Motor neuron (in vitro differentiated cells): ENCODE measurements around the gene PRKACA. TPM values are rescaled to one million over a fixed set of nuclear protein-coding genes. Genes with fewer than 3 reads are reported as not detected.

Experiments
- ATAC-seq, 8 experiments: fragments of 200-7000 bp; cut with Tn5 transposase; replicated peaks in 6 of 8; 2 replicates each; pipeline ENCODE4 v1.8.0; 2021; ENCODE audit warnings: mild to moderate bottlenecking in 8 of 8, moderate library complexity in 8 of 8
- H3K27ac ChIP-seq, 2 donors: fragments of 250-450 bp; sonication (Bioruptor Pico); 2 replicates each; pipeline ENCODE4 v1.9.0; 2021; ENCODE audit warnings: antibody characterized with exemption in 2 of 2, mild to moderate bottlenecking in 2 of 2, moderate library complexity in 1 of 2
- H3K4me1 ChIP-seq, 2 donors: fragments of 250-450 bp; sonication (Bioruptor Pico); replicated peaks in 1 of 2; 2 replicates each; pipeline ENCODE4 v1.6.1; 2021; ENCODE audit warnings: antibody characterized with exemption in 2 of 2, mild to moderate bottlenecking in 2 of 2, moderate library complexity in 1 of 2
- H3K4me3 ChIP-seq, 5 donors: fragments of 250-450 bp; sonication (Bioruptor Pico); 2 replicates each; pipeline ENCODE4 v1.9.0; 2021; ENCODE audit warnings: antibody characterized with exemption in 5 of 5, mild to moderate bottlenecking in 5 of 5, moderate library complexity in 4 of 5
- WGBS, 10 experiments: fragments of 450-650 bp; shearing (Covaris generic); methylation state at CpG; one replicate each; pipeline ENCODE4 v1.0.0; 2022; 5-methylcytosine and 5-hydroxymethylcytosine counted together
- in situ Hi-C, 9 experiments: fragments of 400-800 bp; cut with MboI; loops; one replicate each; pipeline ENCODE4 v1.15.0; 2021; ENCODE audit warnings: low sequenced_read_pairs in 9 of 9, low pct_unique_long_range_greater_than_20kb in 2 of 9; ENCODE audit not compliant: unreplicated experiment in 9 of 9
- total RNA-seq, 8 experiments: library from RNA; unstranded; fragments of 300-600 nt; gene quantifications; 2 replicates each; pipeline versions ENCODE4 v1.2.3 to v1.2.4, GENCODE V29; 2022

The PRKACA gene
- total RNA-seq, 8 experiments from 2014 or later, result 15.9 to 51.5 (median 31.9) TPM

- no peak for ATAC-seq
- in situ Hi-C loops, result loop anchor here in 6 of 9 experiments (25.0 kb wide), 2 partner anchors 175 to 475 kb away; partner anchors contain the start of gene NANOS3 (in 6 of the 6)
- H3K4me1 ChIP-seq, result peaks cover 4% of the 10 kb centered on the region in 2 donors
- WGBS, 10 experiments, result 60 to 91% (median 74%) methylated on average over 1 to 8 of the region's 19 CpGs; no CpG with 5 or more reads in 5 of the 10 experiments
- no peak within 1 kb of the TSS for H3K4me3 ChIP-seq
- no peak within 1 kb of the TSS for H3K27ac ChIP-seq
Measured at GRCh38 chr19:14061751-14062557, 55.6 kb downstream of the PRKACA start, which contains the start of gene PALM3. Gene PALM3 (minus strand): TSS chr19:14062076. CDS start chr19:14061980, 96 bp downstream.

GRCh38 chr19:14061081-14061749 lies 56.3 kb downstream of the PRKACA start:
- WGBS, 10 experiments, result 0 to 100% (median 74%) methylated on average over 1 to 5 of the region's 9 CpGs; no CpG with 5 or more reads in 5 of the 10 experiments
- peaks cover 4% of the 10 kb centered on the region in 2 donors for H3K4me1 ChIP-seq
- no peak for ATAC-seq
- in situ Hi-C loops, result loop anchor here in 6 of 9 experiments (25.0 kb wide), 2 partner anchors 174 to 474 kb away; partner anchors contain the start of gene NANOS3 (in 6 of the 6)
- no peak overlapping the region for H3K4me3 ChIP-seq
- H3K27ac ChIP-seq, result no peak overlapping the region

GRCh38 chr19:14059652-14060155 lies 57.9 kb downstream of the PRKACA start:
- Histone ChIP-seq H3K4me1 (peaks cover 4% of the 10 kb centered on the region in 2 donors), H3K4me3 (no peak overlapping the region), H3K27ac (no peak overlapping the region)
- 34 to 89% (median 56%) methylated on average over 3 to 5 of the region's 8 CpGs; no CpG with 5 or more reads in 4 of the 10 experiments for WGBS, 10 experiments
- in situ Hi-C loops, result loop anchor here in 6 of 9 experiments (25.0 kb wide), 2 partner anchors 172 to 472 kb away; partner anchors contain the start of gene NANOS3 (in 6 of the 6)
- no peak for ATAC-seq

GRCh38 chr19:14059093-14059480 lies 58.5 kb downstream of the PRKACA start:
- WGBS, 10 experiments, result 35 to 100% (median 52%) methylated on average over 1 to 7 of the region's 15 CpGs; no CpG with 5 or more reads in 7 of the 10 experiments
- Histone ChIP-seq H3K4me1 (peaks cover 4% of the 10 kb centered on the region in 2 donors), H3K27ac (no peak overlapping the region), H3K4me3 (no peak overlapping the region)
- ATAC-seq, result no peak
- in situ Hi-C loops, result loop anchor here in 6 of 9 experiments (25.0 kb wide), 2 partner anchors 172 to 472 kb away; partner anchors contain the start of gene NANOS3 (in 6 of the 6)

- in situ Hi-C loops, result loop anchor here in 6 of 9 experiments (25.0 kb wide), 2 partner anchors 171 to 471 kb away; partner anchors contain the start of gene NANOS3 (in 6 of the 6)
- Histone ChIP-seq H3K27ac (no peak overlapping the region), H3K4me3 (peak overlapping the region; percentile 24 to 51 (median 34)), H3K4me1 (peaks cover 4% of the 10 kb centered on the region in 2 donors)
- peak in 4 of 8 experiments; percentile 7 to 51 (median 36) for ATAC-seq
- 19 to 60% (median 25%) methylated on average over 1 to 8 of the region's 17 CpGs; no CpG with 5 or more reads in 4 of the 10 experiments for WGBS, 10 experiments
Measured at GRCh38 chr19:14058182-14059092, 59.1 kb downstream of the PRKACA start.

GRCh38 chr19:14056741-14057356 lies 60.7 kb downstream of the PRKACA start:
- in situ Hi-C loops, result loop anchor here in 6 of 9 experiments (25.0 kb wide), 2 partner anchors 170 to 470 kb away; partner anchors contain the start of gene NANOS3 (in 6 of the 6)
- Histone ChIP-seq H3K4me1 (peaks cover 4% of the 10 kb centered on the region in 2 donors), H3K27ac (peak overlapping the region in 1 of 2 donors; percentile 47), H3K4me3 (peak overlapping the region; percentile 24 to 51 (median 34))
- WGBS, 10 experiments, result 0 to 83% (median 40%) methylated on average over 1 to 3 of the region's 19 CpGs; no CpG with 5 or more reads in 6 of the 10 experiments
- peak in 4 of 8 experiments; percentile 0 to 10 (median 2) for ATAC-seq

GRCh38 chr19:14056069-14056666 lies 61.4 kb downstream of the PRKACA start:
- no peak overlapping the region for H3K27ac ChIP-seq
- in situ Hi-C loops, result loop anchor here in 6 of 9 experiments (25.0 kb wide), 2 partner anchors 169 to 469 kb away; partner anchors contain the start of gene NANOS3 (in 6 of the 6)

GRCh38 chr19:14055396-14055795 lies 62.2 kb downstream of the PRKACA start:
- peaks cover 4% of the 10 kb centered on the region in 2 donors for H3K4me1 ChIP-seq
- H3K27ac ChIP-seq, result no peak overlapping the region
- no peak overlapping the region for H3K4me3 ChIP-seq
- ATAC-seq, result no peak
- in situ Hi-C loops, result loop anchor here in 6 of 9 experiments (25.0 kb wide), 2 partner anchors 168 to 468 kb away; partner anchors contain the start of gene NANOS3 (in 6 of the 6)
- 43 to 100% (median 100%) methylated on average over 1 of the region's 3 CpGs; no CpG with 5 or more reads in 6 of the 10 experiments for WGBS, 10 experiments

More at GRCh38 chr19:14056069-14056666, 61.4 kb downstream of the PRKACA start:
- H3K4me1 ChIP-seq, result peaks cover 4% of the 10 kb centered on the region in 2 donors
- 86 to 98% (median 88%) methylated on average over 2 to 5 of the region's 10 CpGs; no CpG with 5 or more reads in 6 of the 10 experiments for WGBS, 10 experiments
- H3K4me3 ChIP-seq, result no peak overlapping the region
- no peak for ATAC-seq

GRCh38 chr19:14054721-14055120 lies 62.8 kb downstream of the PRKACA start:
- no CpG with 5 or more reads among the region's 11 CpGs for WGBS, 10 experiments
- in situ Hi-C loops, result loop anchor here in 6 of 9 experiments (25.0 kb wide), 2 partner anchors 167 to 467 kb away; partner anchors contain the start of gene NANOS3 (in 6 of the 6)
- Histone ChIP-seq H3K27ac (no peak overlapping the region), H3K4me3 (no peak overlapping the region), H3K4me1 (peaks cover 2 to 4% of the 10 kb centered on the region in 2 donors)
- no peak for ATAC-seq

- WGBS, 10 experiments, result 65 to 96% (median 84%) methylated on average over 2 to 6 of the region's 6 CpGs
- peaks cover 0 to 4% of the 10 kb centered on the region in 2 donors for H3K4me1 ChIP-seq
- in situ Hi-C loops, result loop anchor here in 6 of 9 experiments (25.0 kb wide), 2 partner anchors 167 to 467 kb away; partner anchors contain the start of gene NANOS3 (in 6 of the 6)
- no peak for ATAC-seq
- H3K27ac ChIP-seq, result no peak overlapping the region
- no peak overlapping the region for H3K4me3 ChIP-seq
Measured at GRCh38 chr19:14054099-14054498, 63.5 kb downstream of the PRKACA start.
